ENCODE data around the gene HACD2.
"Not testable (repeated sequence)": the region's sequence is repeated elsewhere in the genome, so short reads cannot be mapped to it uniquely, and the experiment has no call there.

Gene HACD2, protein sequence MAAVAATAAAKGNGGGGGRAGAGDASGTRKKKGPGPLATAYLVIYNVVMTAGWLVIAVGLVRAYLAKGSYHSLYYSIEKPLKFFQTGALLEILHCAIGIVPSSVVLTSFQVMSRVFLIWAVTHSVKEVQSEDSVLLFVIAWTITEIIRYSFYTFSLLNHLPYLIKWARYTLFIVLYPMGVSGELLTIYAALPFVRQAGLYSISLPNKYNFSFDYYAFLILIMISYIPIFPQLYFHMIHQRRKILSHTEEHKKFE

DNA sequence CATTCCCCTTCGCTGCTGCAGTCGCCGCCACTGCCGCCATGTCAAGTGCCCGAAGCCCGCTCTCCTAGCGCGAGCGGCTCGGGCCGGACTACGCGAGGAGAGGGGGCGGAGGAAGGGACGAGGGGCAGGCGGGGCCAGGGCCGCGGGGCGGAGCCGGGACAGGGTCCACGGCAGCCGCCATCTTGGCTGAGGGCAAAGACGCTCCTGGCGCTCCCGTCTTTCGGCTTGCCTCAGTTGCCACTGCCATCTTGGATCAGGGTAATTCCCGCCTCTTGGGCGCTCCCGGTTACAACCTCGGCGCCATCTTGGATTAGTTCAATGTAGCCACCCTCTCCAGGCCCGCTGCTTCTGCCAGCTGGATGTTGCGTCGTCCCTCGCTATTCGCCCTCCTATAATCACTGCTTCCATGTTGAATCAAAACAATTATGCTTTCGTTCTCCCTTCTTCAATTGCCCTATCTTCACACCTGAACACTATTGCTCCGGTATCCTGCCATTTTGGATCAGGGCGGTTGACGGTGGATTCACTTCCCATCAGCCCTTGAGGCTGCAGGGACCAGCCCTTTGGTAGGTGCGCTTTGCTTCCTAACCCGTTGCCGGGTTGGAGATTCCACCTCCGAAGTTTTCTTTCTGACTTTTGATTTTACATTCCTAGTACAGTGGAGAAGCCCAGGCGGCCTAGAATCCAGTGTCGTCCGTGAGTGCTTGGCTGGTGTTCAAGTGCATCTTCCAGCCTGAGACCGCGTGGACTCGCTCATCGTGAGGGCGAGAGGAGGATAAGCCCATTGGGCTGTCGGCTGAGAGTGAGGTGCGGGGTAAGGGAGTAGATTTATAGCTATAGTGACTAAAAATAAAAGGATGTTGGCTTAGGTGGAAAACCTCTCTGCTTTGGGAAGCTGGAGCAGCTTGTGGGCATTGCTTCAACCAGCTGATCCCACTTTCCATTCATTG is at the start of gene HACD2:
TSS of gene HACD2 (minus strand) at position 66 of the 950 bp plus-strand sequence. CDS start at position 40, 26 bp downstream.
- peak; percentile 95 for DNase-seq

DNA sequence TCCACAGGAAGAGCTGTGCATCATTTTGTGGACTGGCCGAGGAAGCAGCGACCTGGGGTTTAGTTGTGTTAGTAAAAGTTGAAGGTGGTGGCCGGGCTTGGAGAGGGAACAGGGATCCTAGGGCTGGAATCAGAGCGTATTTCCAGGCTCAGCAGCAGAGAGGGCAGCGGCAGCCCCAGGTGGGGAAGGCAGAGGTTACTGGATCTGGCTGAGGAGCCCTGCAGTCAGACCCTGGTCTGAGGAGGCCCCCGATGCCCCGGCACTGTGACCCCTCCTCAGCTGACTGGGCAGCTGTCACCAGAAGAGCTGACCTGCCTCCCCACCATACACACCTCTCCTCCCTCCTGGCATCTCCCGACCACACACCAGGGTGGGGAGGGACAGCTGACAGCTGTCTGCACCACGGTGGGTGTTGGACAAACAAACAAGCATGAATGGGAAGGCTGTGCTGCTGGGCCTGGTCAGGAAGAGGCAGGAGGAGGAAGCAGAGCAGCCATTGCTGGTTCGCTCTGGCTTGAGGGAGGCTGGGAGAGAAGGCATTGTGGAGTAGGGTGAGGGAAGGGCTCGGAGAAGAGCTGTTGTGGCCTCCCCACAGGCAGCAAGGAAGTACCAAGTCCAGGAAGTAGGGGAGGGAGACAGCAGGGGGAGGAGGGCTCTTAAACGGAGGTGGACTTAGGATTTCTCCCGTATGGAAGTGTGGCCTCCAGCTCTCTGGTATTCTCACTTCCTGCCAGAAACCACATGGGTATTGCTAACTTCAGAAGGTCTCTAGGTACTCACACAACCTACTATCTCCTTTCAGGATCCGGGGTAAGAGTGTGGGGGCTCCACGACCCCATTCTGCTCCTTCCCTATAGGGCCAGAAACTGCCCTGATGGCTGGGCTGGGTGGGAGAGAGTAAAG is 49.5 kb upstream of the HACD2 start:
- no peak for DNase-seq

DNA sequence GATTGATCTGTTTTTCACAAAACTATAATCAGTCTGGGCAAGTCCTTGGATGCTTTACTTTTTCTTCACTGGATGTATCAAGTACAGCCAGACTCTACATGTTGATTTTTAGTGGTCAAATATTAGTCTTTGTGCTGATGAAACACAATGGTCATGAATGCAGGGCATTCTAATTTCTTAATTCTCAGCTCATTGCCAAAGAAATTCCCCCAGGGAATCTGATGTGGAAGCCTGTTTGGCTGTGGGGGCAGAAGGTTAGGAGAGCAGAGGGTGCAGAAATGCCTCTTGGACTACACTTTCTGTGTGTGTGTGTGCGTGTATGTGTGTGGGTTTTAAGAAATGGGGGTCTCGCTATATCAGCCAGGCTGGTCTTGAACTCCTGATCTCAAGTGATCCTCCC is 48.7 kb upstream of the HACD2 start:
- DNase-seq, result no peak

DNA sequence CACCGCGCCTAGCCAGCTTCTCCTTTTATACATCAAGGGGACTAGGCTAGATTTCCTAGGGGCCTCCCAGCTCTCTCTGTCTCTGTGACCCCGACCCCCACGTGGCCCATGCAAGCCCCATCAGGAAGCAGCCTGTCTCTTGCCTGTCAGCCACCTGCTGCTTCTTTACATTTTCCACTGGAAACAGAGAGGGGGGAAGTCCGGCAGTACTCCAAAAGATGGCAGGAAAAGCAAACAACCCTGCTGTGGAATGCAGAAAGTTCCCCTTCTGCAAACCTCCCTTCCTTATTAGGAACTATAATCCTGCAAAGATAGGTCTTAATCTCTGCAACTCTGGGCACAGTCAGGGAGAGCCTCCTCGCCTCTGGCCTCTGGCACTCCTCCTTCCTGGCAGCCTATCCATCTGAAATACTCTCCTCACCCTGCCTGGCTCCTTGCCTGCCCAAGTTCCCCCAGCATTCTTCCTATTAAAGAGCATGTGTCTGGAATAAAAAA is 47.4 kb upstream of the HACD2 start:
- DNase-seq, result no peak

DNA sequence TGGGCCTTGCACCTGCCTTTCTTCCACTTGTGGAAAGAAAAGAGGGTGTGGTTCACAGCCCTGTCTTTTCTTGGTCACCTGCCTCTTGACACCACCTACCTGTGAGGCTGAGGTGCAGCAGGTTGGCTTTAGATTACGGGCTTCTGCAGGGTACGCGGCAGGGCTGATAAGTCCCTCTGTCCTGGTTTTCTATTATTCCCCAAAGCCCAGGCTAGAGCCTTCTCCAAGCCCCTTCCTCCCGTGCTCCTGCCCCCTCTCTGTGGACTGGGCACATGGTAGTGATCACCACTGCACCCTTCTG is 44.8 kb upstream of the HACD2 start:
- DNase-seq, result no peak

DNA sequence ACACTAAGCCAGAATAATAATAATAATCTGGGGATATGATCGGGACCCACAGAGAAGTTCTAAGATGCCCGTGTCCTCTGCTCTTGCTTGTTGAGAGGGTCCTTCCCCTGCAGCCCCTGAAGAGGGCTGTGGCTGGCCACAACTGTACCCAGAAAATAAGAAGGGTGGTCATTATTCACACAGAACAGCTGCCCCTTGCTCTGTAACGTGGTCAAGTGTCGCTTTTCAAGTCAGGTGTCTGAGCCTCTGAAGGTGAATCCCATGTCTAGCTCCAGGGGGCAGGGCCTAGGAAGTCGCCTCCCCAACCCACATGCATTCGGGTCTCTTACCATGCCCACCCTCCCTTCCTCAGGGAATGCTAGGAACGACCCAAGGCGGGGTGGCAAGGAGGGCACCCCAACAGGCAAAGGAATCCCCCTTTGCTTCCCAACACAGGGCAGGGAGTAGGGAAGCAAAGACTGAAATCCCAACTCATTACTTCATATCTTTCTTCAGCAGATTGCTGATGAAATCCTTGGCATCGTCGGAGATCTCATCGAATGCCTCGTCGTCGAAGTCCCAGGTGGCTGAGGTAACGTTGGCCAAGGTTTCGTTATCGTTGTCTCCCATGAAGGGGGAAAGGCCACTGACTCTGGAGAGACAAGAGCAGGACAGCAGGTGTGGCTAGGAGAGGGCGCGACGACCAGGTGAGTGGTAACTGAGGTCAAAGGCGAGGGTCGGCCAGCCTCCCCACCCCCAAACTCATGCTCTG is 44.3 kb upstream of the HACD2 start:
- DNase-seq, result no peak

DNA sequence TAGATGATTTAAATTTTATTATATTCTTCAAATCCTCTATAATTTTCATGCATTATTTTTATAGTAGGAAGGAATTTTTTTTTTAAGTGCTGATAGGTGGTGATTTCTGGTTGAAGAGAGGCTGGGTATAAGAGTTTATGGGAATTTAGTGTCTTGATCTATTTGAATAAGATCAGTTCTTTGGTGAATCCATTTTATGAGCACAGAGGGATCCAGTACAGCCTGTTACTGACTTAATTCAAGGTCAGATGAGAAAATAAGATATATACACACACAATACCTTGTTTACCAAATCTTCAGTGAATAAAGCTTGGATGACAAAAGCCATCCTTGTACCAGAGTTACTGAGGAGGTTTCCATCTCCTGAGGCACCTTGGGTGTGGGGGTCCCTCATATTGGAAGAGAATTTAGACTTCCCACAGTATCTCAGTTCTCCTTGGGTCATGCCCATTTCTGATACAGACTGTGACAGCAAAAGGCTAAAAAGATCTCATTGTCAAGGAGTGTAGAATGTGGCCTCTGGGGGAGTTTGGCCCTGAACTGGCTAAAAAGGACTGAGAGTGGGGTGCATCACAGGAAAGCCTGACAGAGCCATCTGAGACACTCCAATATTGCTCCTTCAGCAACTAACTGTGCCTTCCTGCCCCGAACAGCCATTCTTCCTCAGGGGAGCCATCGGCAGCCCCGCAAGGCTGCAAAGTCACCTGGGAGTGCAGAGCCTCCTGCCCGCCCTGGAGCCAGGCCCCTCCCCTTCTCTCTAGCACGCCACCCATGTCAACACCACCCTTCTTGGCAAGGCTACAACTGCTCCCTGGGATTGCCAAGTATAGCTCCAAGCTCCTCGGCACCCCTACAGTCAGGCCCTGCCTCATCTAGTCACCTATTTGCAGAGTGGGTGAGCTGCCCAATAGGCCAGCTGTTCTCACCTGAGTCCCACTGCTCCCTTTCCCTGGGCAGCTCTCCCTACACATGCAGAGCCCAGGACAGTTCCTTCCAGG is 43.1 kb upstream of the HACD2 start:
- DNase-seq, result no peak

DNA sequence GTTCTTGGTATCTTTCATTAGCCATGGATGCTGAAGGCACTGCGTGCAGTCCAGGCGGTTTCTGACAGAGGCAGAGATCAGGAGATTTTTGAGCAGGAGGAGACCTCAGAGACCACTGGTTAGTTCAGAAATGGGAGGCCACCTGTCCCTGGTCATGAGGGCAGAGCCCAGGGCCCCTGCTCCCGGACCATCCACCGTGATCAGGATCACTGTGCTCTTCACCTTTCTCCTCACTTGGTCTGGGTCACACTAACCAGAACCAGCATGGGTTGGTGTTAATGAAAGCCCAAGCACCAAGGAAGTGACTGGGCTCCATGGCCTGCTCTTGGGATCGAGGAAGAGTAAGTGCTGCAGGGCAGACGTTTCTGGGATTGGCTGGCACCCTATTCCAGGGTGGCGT is 42.0 kb upstream of the HACD2 start:
- no peak for DNase-seq

DNA sequence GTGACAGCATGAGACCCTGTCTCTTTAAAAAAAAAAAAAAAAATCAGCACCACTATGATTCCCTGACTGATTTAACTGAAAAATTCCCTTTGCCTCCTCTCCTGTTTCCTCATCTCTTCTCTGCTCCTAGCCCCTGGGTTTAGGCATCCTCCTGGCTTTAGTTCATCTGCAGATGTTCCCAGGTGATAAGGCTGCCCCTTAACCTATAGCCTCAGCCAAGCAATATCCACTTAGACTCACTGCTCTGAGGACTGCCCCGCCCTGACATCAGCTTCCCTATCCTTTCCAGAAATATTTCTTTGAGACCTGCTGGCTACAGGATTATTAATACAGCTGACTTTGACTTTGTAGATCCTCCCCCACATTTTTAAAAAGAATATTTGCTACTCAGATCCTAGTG is 39.4 kb upstream of the HACD2 start:
- no peak for DNase-seq

DNA sequence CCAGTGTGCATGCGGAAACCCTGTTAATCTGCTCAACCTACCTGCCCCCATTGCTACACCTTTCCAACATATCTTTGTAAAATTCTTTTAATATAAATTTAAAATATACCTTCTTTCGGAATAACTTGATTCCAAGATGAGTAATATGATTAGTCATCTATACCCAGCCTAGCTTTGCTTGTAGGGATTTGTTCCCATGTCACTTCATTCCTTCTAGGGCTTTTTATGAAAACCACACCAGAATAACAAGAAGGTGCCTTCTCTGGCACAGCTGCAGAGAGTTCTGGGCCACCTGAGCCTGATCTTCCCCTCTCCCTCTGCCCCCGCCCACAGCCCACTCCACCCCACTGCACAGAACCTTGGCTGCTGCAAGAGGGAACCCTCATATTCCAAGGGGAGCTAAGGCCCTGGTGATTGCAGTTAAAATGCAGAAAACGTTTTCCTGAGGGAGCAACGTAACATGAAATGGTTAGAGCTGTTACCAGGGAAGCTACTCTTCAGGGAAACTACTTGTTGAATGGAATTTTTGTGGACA is 38.6 kb upstream of the HACD2 start:
- DNase-seq, result no peak

DNA sequence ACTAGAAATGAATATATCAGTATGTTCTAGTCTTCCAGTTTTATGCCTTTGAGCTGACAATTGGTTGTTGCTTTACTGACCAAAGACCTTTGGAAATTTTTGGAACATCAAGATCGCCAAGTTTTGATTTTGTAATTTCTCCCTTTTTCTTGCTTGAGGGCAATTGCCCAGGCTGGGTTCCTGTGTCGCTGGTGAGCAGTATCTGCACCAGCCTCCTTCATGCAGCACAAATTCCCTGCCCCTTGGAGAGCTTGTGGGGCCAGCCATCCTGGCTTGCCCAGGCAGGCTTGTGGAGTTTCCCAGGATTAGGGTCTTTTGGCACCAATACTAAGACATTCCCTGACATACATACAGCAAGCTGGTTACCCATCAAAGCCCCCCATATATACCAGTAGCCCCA is 37.9 kb upstream of the HACD2 start:
- DNase-seq, result no peak

DNA sequence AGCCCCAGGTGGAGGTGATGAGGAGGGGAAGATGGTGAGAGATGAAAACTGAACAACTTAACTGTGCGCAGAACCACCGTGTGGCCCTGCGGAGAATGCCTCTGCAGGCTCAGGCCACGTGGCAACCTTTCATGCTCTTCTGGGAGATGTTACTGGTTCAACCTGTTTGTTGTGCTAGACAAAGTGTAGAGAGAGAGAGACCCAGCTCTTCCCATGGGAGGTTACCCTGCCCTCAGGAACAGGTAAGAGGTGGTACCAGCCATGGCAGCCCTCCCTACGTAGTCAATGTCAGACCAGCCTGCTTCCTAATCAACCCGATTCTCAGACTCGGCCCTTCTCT is 37.0 kb upstream of the HACD2 start:
- no peak for DNase-seq

DNA sequence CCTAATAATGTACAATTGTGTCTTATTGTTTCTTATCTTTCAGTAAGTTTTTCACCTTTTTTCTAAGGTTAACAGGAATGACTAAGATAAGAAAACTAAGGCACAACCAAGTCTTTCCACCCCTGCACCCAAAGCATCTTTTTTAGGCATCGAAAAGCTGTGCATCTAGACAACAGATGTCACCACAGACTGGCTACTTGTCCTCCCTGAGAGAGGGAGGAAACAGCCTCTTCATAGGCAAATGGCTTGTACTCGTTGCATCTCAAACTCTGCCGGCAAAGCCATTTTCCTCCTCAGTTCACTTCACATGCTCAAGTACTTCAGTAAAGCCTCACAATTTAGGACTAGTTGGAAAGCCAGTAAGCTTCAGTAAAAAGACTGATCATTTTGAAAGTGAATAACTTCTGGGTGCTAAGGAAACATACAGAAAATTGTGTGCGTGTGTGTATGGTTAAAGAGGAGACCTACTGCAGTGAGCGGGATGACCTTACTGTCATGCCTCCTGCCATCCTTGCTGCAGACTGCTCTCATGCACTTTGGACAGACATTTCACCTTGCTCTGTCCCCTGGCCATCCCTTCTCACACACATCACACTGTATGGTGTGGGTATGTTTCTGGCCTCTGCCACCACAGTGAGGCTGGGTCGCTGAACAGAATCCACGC is 36.5 kb upstream of the HACD2 start:
- DNase-seq, result no peak

DNA sequence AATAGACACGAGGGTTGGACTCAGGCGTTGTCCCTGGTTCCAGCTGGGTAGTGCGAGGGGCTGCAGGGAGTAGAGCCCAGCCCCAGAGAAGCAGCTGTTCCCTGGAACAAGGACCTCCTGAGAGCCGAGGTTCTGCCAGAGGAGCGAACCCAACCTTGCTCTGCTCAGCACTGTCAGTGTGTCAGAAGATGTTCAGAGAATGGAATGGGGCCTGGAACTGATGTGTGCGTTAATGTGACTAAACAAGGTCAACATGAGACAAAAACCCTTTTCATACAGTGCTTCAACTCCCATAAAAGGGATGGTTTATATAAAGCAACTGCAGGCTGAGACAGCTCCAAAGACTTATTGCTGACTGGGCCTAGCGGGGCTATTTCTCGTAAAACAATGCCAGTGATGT is 35.5 kb upstream of the HACD2 start:
- no peak for DNase-seq

DNA sequence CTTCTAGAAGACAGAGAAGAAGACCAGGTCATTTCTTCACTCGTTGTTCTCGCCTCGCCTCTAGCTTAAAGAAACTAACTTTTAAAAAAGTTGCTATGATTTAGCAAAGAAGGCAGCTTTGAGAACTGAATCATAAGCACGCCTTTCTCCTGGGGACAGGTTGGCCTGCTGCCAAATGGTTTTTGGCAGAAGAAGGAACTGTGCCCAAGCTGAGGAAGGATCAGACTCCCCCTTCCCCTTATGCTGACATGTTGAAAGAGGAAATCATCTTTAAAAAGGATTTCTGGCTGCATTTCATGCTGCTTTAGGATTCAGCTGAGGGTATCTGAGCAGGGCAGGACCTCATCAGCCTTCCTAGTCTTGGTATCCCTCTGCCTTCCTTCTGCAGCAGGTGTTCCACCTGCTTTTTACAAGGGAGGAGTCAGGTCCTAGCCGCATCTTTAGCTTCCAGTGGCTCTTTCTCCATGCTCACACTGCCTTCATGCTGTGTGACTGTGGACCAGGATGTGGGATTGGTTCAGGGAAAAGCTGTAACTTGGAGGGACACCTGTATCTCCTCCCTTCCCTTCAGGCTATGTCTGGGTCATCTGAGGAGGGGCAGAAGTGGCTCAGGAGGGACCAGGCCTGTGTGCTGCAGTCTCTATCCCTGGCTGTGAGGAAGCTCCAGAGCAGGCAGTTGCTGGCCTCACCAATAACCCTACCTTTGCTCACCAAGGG is 34.1 kb upstream of the HACD2 start:
- DNase-seq, result no peak

DNA sequence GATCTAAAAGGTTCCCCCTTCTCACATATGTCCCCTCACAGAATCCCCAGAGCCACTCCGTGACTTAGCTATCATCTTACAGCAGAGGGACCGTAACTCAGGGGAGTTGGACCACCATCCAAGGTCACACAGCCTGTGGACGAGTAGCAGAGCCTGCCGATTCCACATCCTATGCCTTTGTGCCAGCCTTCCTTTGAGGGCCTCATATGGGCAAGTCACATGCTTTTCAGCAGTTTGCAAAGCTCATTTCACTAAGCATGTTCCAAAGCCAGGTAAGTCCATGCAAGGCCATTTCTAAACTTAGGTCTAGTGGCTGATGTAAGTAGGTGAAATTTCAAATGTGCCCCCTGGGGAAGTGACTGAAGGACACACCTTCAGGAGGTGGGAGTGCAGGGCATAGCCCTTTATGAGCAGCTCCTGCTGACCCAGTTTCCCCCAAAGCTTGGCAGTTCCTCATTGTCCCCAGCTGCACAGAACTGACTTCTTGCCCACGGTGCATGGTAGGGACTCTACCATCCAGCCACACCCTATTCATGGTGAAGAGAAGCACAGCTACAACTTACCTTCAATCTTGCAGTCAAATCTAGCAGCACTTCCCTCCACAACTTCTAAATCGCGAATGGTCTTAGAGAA is 33.3 kb upstream of the HACD2 start:
- no peak for DNase-seq

DNA sequence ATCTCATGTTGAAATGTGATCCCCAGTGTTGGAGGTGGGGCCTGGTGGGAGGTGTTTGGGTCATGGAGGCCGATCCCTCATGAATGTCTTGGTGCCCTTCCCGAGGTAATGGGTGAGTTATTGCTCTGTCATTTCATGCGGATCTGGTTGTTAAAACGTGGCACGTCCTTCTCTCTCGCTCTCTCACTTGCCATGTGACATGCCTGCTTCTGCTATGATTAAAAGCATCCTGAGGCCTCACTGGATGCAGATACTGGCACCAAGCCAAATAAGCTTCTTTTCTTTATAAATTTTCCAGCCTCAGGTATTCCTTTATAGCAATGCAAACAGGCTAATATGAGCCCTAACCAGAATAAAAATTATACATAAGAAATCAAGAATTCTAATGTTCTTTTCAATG is 31.7 kb upstream of the HACD2 start:
- DNase-seq, result no peak

DNA sequence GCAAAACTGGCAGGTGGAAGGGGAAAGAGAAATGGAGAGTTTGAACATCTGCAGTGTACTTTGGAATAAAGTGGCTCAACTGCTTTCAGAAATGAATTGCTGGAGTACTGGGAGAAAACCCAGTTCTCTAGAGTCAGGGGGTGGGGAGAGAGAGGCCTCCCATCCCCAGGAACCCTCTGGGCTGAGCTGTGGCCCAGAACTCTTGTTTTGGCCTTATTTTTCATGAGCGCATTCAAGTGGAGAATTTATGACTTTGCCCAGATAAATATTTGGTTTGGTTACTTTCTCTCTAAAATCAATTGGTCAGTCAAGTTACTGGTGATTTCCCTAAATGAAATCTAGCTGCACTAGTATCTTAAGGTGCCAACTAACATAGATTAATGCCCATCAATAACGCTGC is 28.7 kb upstream of the HACD2 start:
- no peak for DNase-seq

DNA sequence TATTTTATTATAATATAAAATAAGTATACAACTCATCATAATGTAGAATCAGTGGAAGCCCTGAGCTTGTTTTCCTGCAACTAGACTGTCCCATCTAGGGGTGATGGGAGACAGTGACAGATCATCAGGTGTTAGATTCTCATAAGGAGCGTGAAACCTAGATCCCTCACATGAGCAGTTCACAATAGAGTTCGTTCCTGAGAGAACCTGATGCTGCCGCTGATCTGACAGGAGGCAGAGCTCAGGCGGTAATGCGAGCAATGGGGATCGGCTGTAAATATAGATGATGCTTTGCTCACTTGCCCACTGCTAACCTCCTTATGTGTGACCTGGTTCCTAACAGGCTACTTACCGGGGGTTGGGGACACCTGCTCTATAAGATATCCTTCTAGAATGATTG is 26.8 kb upstream of the HACD2 start:
- not testable (repeated sequence) for DNase-seq
